HAP-1 (cell line): ENCODE results near the gene VAV1.

Experiments used
- DNase-seq, 2 experiments: peaks; one replicate each; pipeline ENCODE4 v3.0.0-alpha.2; 2016 to 2020; ENCODE audit warnings: low spot score in 2 of 2
- H3K27me3 ChIP-seq: fragments of 250-450 bp; sonication (Bioruptor Pico); 2 replicates; pipeline ENCODE4 v1.5.1; 2020; ENCODE audit warnings: low read depth, mild to moderate bottlenecking, moderate library complexity
- H3K36me3 ChIP-seq: fragments of 250-450 bp; sonication (Bioruptor Pico); replicated peaks from 2 replicates; pipeline ENCODE4 v1.5.1; 2020; ENCODE audit warnings: mild to moderate bottlenecking
- H3K4me1 ChIP-seq: fragments of 250-450 bp; sonication (Bioruptor Pico); 2 replicates; pipeline ENCODE4 v1.5.1; 2020; ENCODE audit warnings: mild to moderate bottlenecking
- H3K4me3 ChIP-seq: fragments of 250-450 bp; sonication (Bioruptor Pico); 2 replicates; pipeline ENCODE4 v1.5.1; 2020; ENCODE audit warnings: mild to moderate bottlenecking, moderate library complexity
- H3K9me3 ChIP-seq: fragments of 250-450 bp; sonication (Bioruptor Pico); 2 replicates; pipeline ENCODE4 v1.5.1; 2020; ENCODE audit warnings: mild to moderate bottlenecking, moderate library complexity
- in situ Hi-C: fragments of 300-500 bp; cut with MboI; formaldehyde crosslinking; loops from 3 replicates; pipeline ENCODE4 v1.14.3; 2020; ENCODE audit warnings: low sequenced_read_pairs, inconsistent platforms, mixed read lengths

Gene VAV1

DNA sequence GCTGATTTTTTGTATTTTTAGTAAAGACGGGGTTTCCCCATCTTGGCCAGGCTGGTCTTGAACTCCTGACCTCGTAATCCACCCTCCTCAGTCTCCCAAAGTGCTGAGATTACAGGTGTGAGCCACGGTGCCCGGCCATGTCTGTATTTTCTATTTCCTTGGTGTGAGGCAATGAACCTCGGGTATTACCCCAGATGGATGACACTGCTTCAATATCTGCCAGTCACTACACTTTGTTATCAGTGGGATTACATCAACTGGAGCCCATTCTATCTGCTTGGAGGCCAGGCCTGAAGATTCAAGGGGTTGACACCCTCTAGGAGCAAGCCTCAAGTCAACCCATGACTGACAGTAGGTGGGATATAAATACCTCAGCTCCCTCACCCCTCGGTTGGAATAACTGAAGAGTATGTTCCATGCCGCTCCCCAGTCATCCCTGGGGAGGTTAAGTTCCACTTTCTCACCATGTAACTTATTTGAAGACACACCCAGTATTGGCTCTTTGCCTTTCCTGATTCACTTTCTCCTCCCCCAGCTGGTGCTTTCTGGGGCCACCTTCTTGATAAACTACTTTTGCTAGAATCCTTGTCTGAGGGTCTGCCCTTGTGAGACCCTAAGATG, 113.9 kb downstream of the VAV1 start:
- H3K9me3 ChIP-seq: no peaks in the 10 kb centered on the region
- no peak for DNase-seq
- no peaks in the 10 kb centered on the region for H3K36me3 ChIP-seq
- in situ Hi-C loops: no loop called here
- no peaks in the 10 kb centered on the region for H3K4me1 ChIP-seq
- H3K27me3 ChIP-seq: peaks cover 2% of the 10 kb centered on the region; the same call in 1 of the 2 replicates
- H3K4me3 ChIP-seq: no peak overlapping the region

DNA sequence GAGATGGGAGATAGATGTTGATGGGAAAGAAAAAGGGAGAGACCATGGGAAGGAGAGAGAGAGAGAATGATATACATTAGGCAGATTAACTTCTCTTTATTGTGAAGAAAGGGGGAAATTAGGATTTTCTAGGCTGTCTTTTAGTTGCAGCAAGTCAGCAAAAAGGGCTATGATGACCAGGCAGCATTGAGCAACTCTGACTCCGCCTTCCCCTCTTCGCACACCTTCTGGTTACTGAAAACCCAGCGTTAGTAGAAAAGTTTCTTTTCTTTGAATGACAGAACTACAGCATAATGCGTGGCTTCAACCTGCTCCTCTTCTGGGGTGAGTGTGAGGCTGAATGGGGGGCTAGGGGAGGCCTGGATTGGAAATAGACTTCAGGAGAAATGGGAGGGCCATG, 114.8 kb downstream of the VAV1 start, which contains the start of gene ADGRE1:
Gene ADGRE1 (plus strand): TSS at position 264 of the 400 bp plus-strand sequence. CDS start 30 bp downstream, at position 294.
- no peak for DNase-seq
- Histone ChIP-seq H3K9me3 (no peaks in the 10 kb centered on the region), H3K4me3 (no peak within 1 kb of the TSS), H3K36me3 (no peaks in the 10 kb centered on the region), H3K4me1 (no peaks in the 10 kb centered on the region), H3K27me3 (peaks cover 2% of the 10 kb centered on the region; the same call in 1 of the 2 replicates)
- in situ Hi-C loops: no loop called here

DNA sequence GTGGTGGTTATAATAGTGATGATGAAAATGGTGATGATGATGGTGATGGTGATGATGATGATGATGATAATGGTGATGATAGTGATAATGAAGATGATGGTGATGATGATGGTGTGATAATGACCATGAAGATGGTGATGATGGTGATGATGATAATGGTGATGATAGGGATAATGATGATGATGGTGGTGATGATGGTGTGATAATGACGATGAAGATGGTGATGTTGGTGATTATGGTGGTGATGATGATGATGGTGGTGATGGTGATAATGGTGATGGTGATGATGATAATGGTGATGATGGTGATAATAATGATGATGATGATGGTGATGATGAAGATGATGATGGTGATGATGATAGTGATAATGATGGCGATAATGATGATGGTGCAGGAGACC, 116.5 kb downstream of the VAV1 start:
- H3K4me3 ChIP-seq: no peak overlapping the region
- in situ Hi-C loops: no loop called here
- H3K36me3 ChIP-seq: no peaks in the 10 kb centered on the region
- no peak for DNase-seq
- no peaks in the 10 kb centered on the region for H3K9me3 ChIP-seq
- no peaks in the 10 kb centered on the region for H3K4me1 ChIP-seq
- H3K27me3 ChIP-seq: peaks cover 2% of the 10 kb centered on the region; the same call in 1 of the 2 replicates

DNA sequence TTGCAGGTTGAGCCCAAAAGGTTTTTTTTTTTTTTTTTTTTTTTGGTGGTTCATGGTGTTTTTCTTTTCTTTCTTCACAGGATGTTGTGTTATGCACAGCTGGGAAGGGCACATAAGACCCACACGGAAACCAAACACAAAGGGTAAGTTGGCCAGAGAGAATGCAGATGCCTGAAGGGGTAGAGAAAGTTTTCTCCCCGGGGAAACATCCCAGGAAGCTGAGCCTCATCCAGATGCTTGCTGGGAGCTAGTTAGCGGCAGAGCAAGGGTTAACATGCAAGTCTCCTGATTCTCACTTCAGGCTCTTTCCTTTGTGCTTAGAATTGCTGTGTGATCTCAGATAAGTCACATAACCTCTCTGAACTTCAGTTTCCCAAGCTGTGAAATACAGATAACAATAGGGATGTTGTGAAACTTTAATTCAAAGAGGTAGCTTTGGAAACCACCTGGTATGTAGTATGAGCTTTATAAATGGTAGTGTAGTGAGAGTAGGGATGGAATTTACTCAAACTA, 117.9 kb downstream of the VAV1 start:
- Histone ChIP-seq H3K27me3 (no peaks in the 10 kb centered on the region), H3K36me3 (no peaks in the 10 kb centered on the region), H3K4me3 (no peak overlapping the region), H3K9me3 (no peaks in the 10 kb centered on the region), H3K4me1 (no peaks in the 10 kb centered on the region)
- in situ Hi-C loops: no loop called here
- DNase-seq: no peak

DNA sequence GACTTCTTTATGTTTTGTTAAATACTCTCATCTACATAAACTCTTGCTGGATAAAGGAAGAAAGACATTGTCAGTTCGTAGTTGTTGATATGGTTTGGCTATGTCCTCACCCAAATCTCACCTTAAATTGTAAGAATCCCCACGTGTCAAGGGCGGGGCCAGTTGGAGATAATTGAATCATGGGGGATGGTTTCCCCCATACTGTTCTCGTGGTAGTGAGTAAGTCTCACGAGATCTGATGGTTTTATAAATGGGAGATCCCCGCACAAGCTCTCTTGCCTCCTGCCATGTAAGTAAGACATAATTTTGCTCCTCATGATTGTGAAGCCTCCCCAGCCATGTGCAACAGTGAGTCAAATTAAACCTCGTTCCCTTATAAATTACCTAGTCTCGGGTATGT, 118.4 kb downstream of the VAV1 start:
- Histone ChIP-seq H3K4me1 (no peaks in the 10 kb centered on the region), H3K27me3 (no peaks in the 10 kb centered on the region), H3K9me3 (no peaks in the 10 kb centered on the region), H3K4me3 (no peak overlapping the region), H3K36me3 (no peaks in the 10 kb centered on the region)
- no peak for DNase-seq
- in situ Hi-C loops: no loop called here

DNA sequence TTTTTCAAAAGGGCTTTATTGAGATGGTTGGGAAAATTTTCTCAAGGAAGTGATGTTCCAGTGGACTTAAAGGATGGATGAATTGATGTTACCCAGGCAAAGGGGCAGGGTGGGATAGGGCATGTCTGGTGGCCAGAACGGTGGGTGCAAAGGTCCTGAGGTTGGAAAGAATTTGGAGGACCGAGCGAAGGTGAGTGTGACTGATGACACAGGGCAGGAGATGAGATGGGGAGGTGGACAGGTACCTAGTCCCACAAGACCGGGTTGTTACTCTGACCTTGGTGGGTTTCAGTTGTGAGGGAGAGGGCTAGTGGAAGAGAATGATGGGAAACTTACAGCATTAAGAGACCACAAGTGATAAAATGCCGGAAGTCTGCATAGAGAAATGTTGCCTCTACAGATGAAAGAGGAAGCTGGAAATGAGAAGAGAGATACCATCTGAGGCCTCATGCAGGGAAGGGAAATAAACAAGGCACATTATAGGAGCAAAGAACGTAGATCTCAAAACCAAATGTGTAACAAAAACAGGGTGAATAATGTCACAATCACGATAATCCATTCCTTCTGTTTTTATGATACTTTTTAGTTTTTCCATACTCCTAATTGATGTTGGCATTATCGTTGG, 119.4 kb downstream of the VAV1 start:
- no peak for DNase-seq
- in situ Hi-C loops: no loop called here
- Histone ChIP-seq H3K27me3 (no peaks in the 10 kb centered on the region), H3K9me3 (no peaks in the 10 kb centered on the region), H3K4me3 (no peak overlapping the region), H3K4me1 (no peaks in the 10 kb centered on the region), H3K36me3 (no peaks in the 10 kb centered on the region)

DNA sequence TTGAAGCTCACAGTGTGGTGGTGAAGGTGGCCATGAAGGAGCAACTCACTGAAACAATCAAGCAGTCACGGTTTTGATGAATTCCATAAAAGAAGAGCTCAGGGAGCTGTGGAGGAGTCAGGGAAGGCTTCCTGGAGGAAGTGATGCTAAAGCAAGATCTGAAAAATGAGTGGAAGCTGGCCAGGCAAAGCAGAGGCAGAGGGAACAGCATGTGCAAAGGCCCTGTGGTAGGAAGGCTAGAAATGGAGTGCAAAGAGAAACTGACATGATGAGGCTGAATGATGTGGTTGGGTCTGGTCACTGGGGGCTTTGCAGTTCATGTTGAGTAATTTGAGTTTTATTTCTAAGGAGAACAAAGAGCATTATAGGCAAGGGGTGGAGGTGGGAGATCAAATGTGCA, 121.8 kb downstream of the VAV1 start:
- no peaks in the 10 kb centered on the region for H3K27me3 ChIP-seq
- no peaks in the 10 kb centered on the region for H3K36me3 ChIP-seq
- in situ Hi-C loops: no loop called here
- no peaks in the 10 kb centered on the region for H3K4me1 ChIP-seq
- no peak for DNase-seq
- no peak overlapping the region for H3K4me3 ChIP-seq
- no peaks in the 10 kb centered on the region for H3K9me3 ChIP-seq

DNA sequence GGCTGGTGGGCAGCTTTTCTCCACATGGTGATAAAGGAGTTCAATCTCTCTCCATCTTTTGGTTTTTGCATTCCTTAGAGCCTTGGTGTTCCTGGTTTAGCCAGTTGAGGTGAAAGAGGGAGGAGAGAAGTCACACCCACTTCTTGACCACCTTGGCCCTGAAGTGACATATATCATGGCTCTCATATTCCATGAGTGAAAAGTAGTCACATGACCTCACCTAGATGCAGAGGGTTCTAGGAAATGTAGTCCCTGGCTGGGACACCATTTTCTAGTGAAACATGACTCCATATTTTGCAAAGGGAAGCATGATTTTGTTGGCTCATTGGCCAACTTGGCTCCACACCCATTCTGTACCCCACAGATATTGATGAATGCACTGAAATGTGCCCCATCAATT, 130.9 kb downstream of the VAV1 start:
- no peaks in the 10 kb centered on the region for H3K27me3 ChIP-seq
- no peaks in the 10 kb centered on the region for H3K9me3 ChIP-seq
- no peak overlapping the region for H3K4me3 ChIP-seq
- no peaks in the 10 kb centered on the region for H3K4me1 ChIP-seq
- DNase-seq: no peak
- in situ Hi-C loops: no loop called here
- H3K36me3 ChIP-seq: no peaks in the 10 kb centered on the region

DNA sequence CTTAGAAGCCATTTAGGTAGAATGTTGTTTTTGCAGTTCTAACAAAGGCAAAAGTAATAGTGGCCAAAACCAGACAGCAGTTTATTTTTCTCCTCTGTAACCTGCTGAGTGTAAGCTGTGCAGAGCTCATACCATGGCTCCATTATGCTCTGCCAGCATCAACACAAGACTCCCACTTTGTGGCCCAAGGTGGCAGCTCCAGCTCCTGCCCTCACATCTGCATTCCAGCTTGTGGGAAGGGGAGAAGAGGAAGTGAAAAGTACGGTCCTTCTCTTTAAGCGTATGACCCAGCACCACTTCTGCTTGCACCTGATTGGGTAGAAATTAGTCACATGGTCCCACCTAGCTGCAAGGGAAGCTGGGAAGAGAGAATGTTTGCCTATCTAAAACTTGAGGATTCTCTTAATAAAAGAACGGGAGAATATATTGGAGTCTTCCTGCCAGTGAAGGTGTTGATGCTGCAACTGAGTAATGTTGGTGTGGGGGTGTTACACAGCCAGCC, 134.1 kb downstream of the VAV1 start:
- Histone ChIP-seq H3K4me1 (no peaks in the 10 kb centered on the region), H3K4me3 (no peak overlapping the region), H3K36me3 (no peaks in the 10 kb centered on the region), H3K27me3 (no peaks in the 10 kb centered on the region), H3K9me3 (no peaks in the 10 kb centered on the region)
- DNase-seq: no peak
- in situ Hi-C loops: no loop called here
